Kidney (tissue), 14 donors: Measurements from ENCODE around the gene FMO4. TPM values are rescaled to one million over a fixed set of nuclear protein-coding genes. Genes with fewer than 3 reads are reported as not detected.

ENCODE experiments used
- DNase-seq, 5 donors: peaks; one replicate each; pipeline ENCODE4 v3.0.0-alpha.2; 2013 to 2020
- FAIRE-seq: peaks from 2 replicates; lab custom pipeline; 2012; peaks lifted over from hg19 to GRCh38; lab: Jason Lieb, UNC
- H3K27ac ChIP-seq, 2 donors: one replicate each; pipeline ENCODE4 v1.7.0; 2013; ENCODE audit warnings: low read depth in 2 of 2, low read length in 2 of 2, inconsistent platforms in 1 of 2
- H3K27me3 ChIP-seq: one replicate; pipeline ENCODE4 v1.7.1; 2013; ENCODE audit warnings: low read length, inconsistent platforms; ENCODE audit not compliant: control insufficient read depth, insufficient read depth
- H3K36me3 ChIP-seq, 3 donors: one replicate each; pipeline versions ENCODE4 v1.7.0 to v1.7.1; 2013; ENCODE audit warnings: low read length in 3 of 3, control low read depth in 1 of 3, inconsistent platforms in 1 of 3; ENCODE audit not compliant: insufficient read depth in 3 of 3, control insufficient read depth in 2 of 3
- H3K4me1 ChIP-seq, 3 donors: one replicate each; pipeline versions ENCODE4 v1.7.0 to v1.7.1; 2013; ENCODE audit warnings: low read length in 3 of 3, inconsistent platforms in 1 of 3, low read depth in 1 of 3; ENCODE audit not compliant: control insufficient read depth in 2 of 3, insufficient read depth in 2 of 3
- H3K4me3 ChIP-seq, 3 donors: one replicate each; pipeline versions ENCODE4 v1.7.0 to v1.8.1; 2013; ENCODE audit warnings: low read length in 3 of 3, control low read depth in 1 of 3, inconsistent platforms in 1 of 3
- H3K9ac ChIP-seq, 3 donors: one replicate each; pipeline versions ENCODE4 v1.7.0 to v1.7.1; 2013; ENCODE audit warnings: low read length in 3 of 3, control low read depth in 1 of 3, inconsistent platforms in 1 of 3
- H3K9me3 ChIP-seq, 3 donors: one replicate each; pipeline versions ENCODE4 v1.7.0 to v1.7.1; 2013; ENCODE audit warnings: low read length in 3 of 3, control low read depth in 1 of 3, inconsistent platforms in 1 of 3; ENCODE audit not compliant: control insufficient read depth in 2 of 3, insufficient read depth in 1 of 3
- intact Hi-C: fragments of 100-400 bp; cut with DNase I; formaldehyde crosslinking; loops from one replicate; pipeline ENCODE4 v1.11.1; 2022
- polyA plus RNA-seq: library from polyadenylated mRNA; stranded (reverse); fragments of 350-450 nt; fragmentation: Illumina TruSeq; extraction: RNeasy Lipid Tissue Mini Kit (QIAGEN cat#74804); gene quantifications from one replicate; pipeline ENCODE4 v1.2.3, GENCODE V29; 2014; ENCODE audit warnings: low read depth, low replicate concordance; ENCODE audit not compliant: insufficient read depth
- total RNA-seq: library from RNA; stranded (reverse); fragmentation: NEBNext Ultra II Directional; extraction: Animal tissue kit (Norgen Biotek cat#: 25700); gene quantifications from one replicate; pipeline ENCODE4 v1.2.1, GENCODE V29; 2021
- TF ChIP-seq, protein P1 (sequence below): IDR thresholded peaks from 3 replicates; pipeline ENCODE4 v1.5.1; 2012; ENCODE audit warnings: mild to moderate bottlenecking, moderate library complexity, borderline replicate concordance; ENCODE audit not compliant: insufficient read depth; ENCODE audit errors: extremely low read depth
- donor health status: control.
- donor health status: control.
- donor health status: control.
- donor health status: control.
- donor health status: control.
- donor health status: DM: yes; HTN: yes; CAD: no.
- donor health status: Normal renal cell carcinoma (clear cell type).

The FMO4 gene
- total and polyA plus RNA-seq, 2 donors from 2014 or later: 10.6 to 25.8 TPM

DNA sequence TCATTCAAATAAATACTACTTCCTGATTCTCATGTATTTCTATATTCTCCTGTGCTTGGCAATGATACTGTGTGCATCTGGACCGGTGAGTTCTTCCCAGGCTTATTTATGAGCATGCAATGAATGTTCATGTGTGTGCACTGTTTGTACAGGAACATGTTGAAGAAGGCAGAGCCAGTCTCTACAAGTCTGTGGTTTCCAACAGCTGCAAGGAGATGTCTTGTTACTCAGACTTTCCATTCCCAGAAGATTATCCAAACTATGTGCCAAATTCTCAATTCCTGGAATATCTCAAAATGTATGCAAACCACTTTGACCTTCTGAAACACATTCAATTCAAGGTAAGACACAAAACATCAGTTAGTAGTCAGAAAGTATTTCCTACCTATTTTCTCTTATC lies 46.6 kb upstream of the FMO4 start:
- Histone ChIP-seq H3K9ac (no peak overlapping the region), H3K4me3 (no peak overlapping the region), H3K27ac (no peak overlapping the region), H3K4me1 (no peaks in the 10 kb centered on the region), H3K9me3 (no peaks in the 10 kb centered on the region), H3K36me3 (no peaks in the 10 kb centered on the region), H3K27me3 (no peaks in the 10 kb centered on the region)
- intact Hi-C loops: no loop called here
- DNase-seq (no peak), FAIRE-seq (no peak)
- TF ChIP-seq, protein P1, sequence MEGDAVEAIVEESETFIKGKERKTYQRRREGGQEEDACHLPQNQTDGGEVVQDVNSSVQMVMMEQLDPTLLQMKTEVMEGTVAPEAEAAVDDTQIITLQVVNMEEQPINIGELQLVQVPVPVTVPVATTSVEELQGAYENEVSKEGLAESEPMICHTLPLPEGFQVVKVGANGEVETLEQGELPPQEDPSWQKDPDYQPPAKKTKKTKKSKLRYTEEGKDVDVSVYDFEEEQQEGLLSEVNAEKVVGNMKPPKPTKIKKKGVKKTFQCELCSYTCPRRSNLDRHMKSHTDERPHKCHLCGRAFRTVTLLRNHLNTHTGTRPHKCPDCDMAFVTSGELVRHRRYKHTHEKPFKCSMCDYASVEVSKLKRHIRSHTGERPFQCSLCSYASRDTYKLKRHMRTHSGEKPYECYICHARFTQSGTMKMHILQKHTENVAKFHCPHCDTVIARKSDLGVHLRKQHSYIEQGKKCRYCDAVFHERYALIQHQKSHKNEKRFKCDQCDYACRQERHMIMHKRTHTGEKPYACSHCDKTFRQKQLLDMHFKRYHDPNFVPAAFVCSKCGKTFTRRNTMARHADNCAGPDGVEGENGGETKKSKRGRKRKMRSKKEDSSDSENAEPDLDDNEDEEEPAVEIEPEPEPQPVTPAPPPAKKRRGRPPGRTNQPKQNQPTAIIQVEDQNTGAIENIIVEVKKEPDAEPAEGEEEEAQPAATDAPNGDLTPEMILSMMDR: no peak

- DNase-seq (no peak), FAIRE-seq (no peak)
- H3K4me1 ChIP-seq: no peaks in the 10 kb centered on the region
- H3K9ac ChIP-seq: no peak overlapping the region
- H3K27ac ChIP-seq: no peak overlapping the region
- no peaks in the 10 kb centered on the region for H3K27me3 ChIP-seq
- TF ChIP-seq, protein P1: no peak
- no peak overlapping the region for H3K4me3 ChIP-seq
- no peaks in the 10 kb centered on the region for H3K36me3 ChIP-seq
- no peaks in the 10 kb centered on the region for H3K9me3 ChIP-seq
- intact Hi-C loops: no loop called here
Measured at GRCh38 chr1:171270806-171271205, 43.2 kb upstream of the FMO4 start.

DNA sequence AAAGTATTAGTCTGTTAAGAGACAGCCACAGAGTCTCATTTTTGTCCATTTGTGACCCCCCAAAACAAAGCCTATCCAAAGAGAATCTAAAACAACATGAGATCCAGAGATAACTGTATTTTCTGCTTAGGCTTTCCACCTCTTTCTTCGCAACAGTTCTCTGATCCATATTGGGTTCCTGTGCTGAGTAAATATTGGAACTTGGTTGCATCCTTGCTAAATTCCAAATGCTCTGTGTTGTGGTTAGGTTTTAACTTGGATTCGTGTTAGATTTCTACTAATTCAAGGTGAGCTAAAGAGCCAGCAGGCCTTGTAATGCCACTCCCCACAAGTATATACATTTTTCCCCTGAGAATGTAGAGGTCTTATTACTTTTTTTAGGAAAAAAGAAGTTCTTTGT lies 36.4 kb upstream of the FMO4 start:
- TF ChIP-seq, protein P1: no peak
- Histone ChIP-seq H3K4me1 (peaks cover 0 to 3% (median 0%) of the 10 kb centered on the region in 3 donors), H3K4me3 (no peak overlapping the region), H3K36me3 (peaks cover 0 to 15% (median 0%) of the 10 kb centered on the region in 3 donors), H3K9me3 (no peaks in the 10 kb centered on the region), H3K27me3 (no peaks in the 10 kb centered on the region), H3K27ac (no peak overlapping the region), H3K9ac (no peak overlapping the region)
- DNase-seq: no peak
- no peak for FAIRE-seq
- intact Hi-C loops: no loop called here

- H3K9me3 ChIP-seq: no peaks in the 10 kb centered on the region
- DNase-seq (no peak), FAIRE-seq (no peak)
- intact Hi-C loops: no loop called here
- H3K36me3 ChIP-seq: peaks cover 0 to 15% (median 0%) of the 10 kb centered on the region in 3 donors
- TF ChIP-seq, protein P1: no peak
- no peak overlapping the region for H3K27ac ChIP-seq
- H3K9ac ChIP-seq: no peak overlapping the region
- peaks cover 0 to 3% (median 0%) of the 10 kb centered on the region in 3 donors for H3K4me1 ChIP-seq
- no peak overlapping the region for H3K4me3 ChIP-seq
- no peaks in the 10 kb centered on the region for H3K27me3 ChIP-seq
Measured at GRCh38 chr1:171279234-171279633, 34.7 kb upstream of the FMO4 start.
